ENCODE data around the gene UBE4B. TPM values are rescaled to one million over a fixed set of nuclear protein-coding genes. Genes with fewer than 3 reads are reported as not detected.

Gene UBE4B
- total and polyA plus RNA-seq, 9 of the 15 experiments (the other 6 are each of a cell fraction or from before 2014, with no cell fraction given) = 11.7 to 73.7 (median 40.1) TPM

DNA sequence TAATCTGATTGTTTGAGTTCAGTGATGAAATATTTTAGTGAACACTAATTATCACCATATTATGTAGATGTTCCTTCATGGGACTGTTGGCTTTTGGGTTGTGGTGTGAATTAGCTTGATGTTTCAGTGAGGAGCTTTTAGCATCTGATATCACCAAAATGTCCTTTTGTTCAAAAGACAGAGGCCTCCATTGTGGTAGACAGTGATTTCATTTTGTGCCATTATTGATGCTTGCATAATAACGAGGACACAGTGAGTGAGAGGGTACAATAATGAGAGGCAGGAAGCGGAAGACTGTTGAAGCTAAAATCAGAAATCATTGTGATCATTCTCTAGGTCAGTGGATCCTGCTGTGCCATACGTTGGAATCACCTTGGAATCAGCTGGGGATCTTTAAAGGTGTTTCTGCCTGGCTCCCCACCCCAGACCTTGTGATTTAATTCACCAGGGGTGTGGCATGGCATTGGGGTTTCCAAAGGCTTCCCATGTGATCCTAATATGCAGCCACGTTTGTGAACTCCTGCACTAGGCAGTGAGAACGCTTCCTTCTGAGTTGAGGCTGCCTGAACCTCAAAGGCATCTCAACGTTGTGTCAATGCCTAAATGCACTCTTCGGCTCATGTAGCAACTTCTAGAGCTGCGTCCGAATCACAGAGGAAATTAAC lies 95.5 kb downstream of the UBE4B start (continued):
- TF ChIP-seq MYBL2 (IDR thresholded peaks at IDR 0.05; ENCODE audit: low read depth) (no peak), MYBL2 (CRISPR knock-in tag; IDR thresholded peaks at IDR 0.05; ENCODE audit: borderline replicate concordance) (no peak), ZNF174 (CRISPR knock-in tag; IDR thresholded peaks at IDR 0.05) (no peak), TAF7 (tag; IDR thresholded peaks at IDR 0.05) (no peak), EHMT2 (IDR thresholded peaks at IDR 0.05) (no peak), KLF10 (CRISPR knock-in tag; IDR thresholded peaks at IDR 0.05) (no peak)
- TF ChIP-seq, protein P1, sequence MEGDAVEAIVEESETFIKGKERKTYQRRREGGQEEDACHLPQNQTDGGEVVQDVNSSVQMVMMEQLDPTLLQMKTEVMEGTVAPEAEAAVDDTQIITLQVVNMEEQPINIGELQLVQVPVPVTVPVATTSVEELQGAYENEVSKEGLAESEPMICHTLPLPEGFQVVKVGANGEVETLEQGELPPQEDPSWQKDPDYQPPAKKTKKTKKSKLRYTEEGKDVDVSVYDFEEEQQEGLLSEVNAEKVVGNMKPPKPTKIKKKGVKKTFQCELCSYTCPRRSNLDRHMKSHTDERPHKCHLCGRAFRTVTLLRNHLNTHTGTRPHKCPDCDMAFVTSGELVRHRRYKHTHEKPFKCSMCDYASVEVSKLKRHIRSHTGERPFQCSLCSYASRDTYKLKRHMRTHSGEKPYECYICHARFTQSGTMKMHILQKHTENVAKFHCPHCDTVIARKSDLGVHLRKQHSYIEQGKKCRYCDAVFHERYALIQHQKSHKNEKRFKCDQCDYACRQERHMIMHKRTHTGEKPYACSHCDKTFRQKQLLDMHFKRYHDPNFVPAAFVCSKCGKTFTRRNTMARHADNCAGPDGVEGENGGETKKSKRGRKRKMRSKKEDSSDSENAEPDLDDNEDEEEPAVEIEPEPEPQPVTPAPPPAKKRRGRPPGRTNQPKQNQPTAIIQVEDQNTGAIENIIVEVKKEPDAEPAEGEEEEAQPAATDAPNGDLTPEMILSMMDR (IDR thresholded peaks at IDR 0.05 in 2 of 3, conservative IDR thresholded peaks at IDR 0.05 in 1 of 3; ENCODE audit: insufficient read depth in 2 of 3, low read depth in 1 of 3, low read length in 3 of 3) = no peak
- TF ChIP-seq, protein P2, sequence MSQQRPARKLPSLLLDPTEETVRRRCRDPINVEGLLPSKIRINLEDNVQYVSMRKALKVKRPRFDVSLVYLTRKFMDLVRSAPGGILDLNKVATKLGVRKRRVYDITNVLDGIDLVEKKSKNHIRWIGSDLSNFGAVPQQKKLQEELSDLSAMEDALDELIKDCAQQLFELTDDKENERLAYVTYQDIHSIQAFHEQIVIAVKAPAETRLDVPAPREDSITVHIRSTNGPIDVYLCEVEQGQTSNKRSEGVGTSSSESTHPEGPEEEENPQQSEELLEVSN (IDR thresholded peaks at IDR 0.05; ENCODE audit: borderline replicate concordance in 1 of 2, extremely low read depth in 1 of 2, insufficient read depth in 1 of 2, insufficient read length in 1 of 2, low read depth in 1 of 2, low read length in 1 of 2, poor library complexity in 1 of 2, severe bottlenecking in 1 of 2) = no peak

Measured in K562 (cell line).